GM08714 (cell line): ENCODE measurements around the gene PRR20A.
"Not testable (repeated sequence)": the region's sequence is repeated elsewhere in the genome, so short reads cannot be mapped to it uniquely, and the experiment has no call there.

Experiments
- H3K4me3 ChIP-seq: fragments of 200-500 bp; sonication (Bioruptor generic); 2 replicates; pipeline ENCODE4 v1.5.1; 2014; ENCODE audit warnings: mild to moderate bottlenecking, low read length, inconsistent platforms
- ZNF274 ChIP-seq: IDR thresholded peaks from 2 replicates; pipeline ENCODE4 v1.6.1; 2012; ENCODE audit warnings: mild to moderate bottlenecking, low read depth, low read length

PRR20A gene

DNA sequence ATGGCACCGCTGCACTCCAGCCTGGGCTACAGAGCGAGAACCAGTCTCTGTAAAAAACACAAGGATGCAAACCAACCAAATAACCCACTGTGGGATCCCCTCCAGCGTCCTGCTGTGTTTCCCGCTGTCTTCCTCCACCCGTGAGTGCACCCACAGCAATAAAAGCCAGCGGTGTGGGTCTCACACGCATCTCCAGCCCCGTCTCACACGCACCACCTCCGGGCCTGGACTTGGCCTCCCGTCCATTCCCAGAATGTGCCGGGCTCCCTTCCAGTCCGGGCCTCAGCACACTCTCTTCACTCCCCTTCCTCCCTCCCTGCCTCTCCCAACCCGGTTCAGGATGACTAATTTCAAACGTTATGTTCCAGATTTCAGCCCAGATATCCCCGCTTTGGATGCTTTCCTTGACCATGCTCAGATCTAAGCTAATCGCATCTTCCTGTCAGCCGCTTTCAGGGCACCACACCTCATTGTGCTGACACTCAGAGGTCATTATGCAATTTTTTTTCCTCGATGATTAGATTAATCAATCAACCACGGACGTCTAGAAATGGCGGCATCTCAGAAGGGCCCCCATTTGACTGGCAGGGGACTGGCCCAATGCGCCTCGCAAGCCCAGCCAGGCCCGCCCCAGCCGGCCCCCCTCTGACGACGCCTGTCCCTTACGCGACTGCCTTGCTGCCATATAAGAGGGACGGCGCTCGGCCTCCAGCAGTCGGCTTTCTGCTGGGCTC lies at the start of gene PRR20A:
Gene PRR20A (plus strand): TSS at position 684 of the 734 bp plus-strand sequence. CDS start 387 bp downstream, outside the sequence.
- not testable (repeated sequence) for H3K4me3 ChIP-seq

GRCh38 chr13:57114945-57115344 lies 25.8 kb upstream of the PRR20A start:
- H3K4me3 ChIP-seq: no peak overlapping the region
- TF ChIP-seq ZNF274: no peak

DNA sequence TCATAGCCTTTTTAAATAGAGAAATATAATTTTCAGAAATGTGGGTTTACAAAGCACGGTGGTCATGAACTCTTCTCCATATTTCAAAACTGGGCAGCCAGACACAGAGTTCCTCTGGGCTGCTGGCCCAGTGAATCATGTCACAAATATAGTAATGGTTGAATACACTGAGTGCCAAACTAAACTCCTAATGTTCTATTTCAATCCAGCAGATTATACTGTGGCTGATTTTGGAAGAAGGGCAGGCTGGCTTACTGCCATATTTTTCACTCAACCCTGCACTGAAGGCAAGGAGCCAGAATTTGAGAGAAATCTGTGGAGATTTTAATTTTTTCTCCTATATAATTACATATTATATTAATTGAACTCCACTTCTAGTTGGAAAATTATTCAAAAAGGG lies 17.0 kb upstream of the PRR20A start:
- H3K4me3 ChIP-seq: no peak overlapping the region
- no peak for TF ChIP-seq ZNF274

DNA sequence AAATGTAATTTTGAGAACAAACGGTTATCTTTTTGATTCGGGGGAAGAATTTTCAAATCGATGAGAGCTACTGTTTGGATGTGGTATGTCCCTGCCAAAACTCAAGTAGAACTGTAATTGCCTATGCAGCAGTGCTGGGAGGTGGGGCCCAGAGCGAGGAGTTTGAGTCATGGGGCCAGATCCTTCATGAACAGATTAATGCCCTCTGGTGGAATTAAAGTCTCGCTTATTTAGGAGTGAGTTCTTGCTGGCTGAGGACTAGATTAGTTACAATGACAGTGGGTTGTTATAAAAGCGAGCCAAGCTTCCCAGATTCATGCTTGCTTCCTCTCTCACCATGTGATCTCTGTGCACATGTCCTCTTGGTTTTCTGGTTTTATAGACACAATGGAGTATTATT lies 11.8 kb upstream of the PRR20A start:
- TF ChIP-seq ZNF274: no peak

DNA sequence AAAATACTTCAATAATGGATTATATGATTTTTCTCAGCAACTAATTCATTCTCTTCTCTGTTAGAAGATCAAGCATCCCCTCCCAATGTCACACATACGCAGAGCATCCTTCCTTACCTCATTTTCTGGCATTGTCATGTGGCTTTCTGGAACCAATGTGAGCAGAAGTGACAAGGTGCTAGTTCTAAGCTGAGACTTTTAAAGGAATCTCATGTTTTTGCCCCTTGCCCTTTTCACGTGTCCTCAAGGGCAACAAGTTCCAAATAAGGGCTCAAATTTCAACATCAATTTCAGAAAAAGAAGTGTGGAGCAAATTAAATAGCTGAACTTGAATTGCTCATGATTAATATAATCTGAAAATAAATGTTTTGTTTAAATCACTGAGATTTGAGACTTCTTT lies 4.6 kb upstream of the PRR20A start:
- no peak for TF ChIP-seq ZNF274

More for the DNA sequence above, 11.8 kb upstream of the PRR20A start:
- H3K4me3 ChIP-seq: no peak overlapping the region

DNA sequence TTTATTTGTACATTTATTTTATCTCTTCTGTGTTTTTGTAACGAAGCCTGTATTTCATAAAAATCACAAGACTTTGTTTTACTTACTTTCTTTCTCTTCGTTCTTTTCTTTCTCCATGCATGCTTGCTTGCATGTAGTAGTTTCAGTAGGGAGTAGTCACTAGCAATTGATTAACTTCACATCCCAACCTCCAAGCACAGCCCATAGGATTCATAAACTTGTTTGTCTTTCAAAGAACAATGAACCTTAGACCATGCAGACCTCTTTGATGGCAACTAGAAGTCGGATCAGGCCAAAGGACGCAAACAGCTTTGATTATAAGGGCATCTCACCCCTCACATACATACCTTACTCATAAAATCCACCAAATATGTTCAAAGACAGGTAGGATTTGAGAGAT lies 3.1 kb upstream of the PRR20A start:
- TF ChIP-seq ZNF274: no peak
- no peak overlapping the region for H3K4me3 ChIP-seq

More for the DNA sequence above, 4.6 kb upstream of the PRR20A start:
- H3K4me3 ChIP-seq: no peak overlapping the region

DNA sequence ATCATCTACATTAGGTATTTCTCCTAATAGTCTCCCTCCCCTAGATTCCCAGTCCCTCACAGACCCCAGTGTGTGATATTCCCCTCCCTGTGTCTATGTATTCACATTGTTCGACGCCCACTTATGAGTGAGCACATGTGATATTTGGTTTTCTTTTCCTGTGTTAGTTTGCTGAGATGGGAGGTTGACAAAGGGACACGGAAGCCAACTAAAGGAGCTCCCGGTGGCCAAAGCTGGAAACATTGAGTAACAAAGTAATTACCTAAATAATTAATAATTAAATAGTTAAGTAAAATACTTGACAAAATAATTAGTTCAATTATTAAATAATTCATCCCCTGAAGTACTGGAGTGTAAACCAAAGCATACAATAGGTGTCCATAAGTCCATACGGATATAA lies 1.7 kb upstream of the PRR20A start:
- TF ChIP-seq ZNF274: no peak

GRCh38 chr13:57139781-57140180 lies 937 bp upstream of the PRR20A start:
- H3K4me3 ChIP-seq: not testable (repeated sequence)

More for the DNA sequence above, 1.7 kb upstream of the PRR20A start:
- no peak overlapping the region for H3K4me3 ChIP-seq

DNA sequence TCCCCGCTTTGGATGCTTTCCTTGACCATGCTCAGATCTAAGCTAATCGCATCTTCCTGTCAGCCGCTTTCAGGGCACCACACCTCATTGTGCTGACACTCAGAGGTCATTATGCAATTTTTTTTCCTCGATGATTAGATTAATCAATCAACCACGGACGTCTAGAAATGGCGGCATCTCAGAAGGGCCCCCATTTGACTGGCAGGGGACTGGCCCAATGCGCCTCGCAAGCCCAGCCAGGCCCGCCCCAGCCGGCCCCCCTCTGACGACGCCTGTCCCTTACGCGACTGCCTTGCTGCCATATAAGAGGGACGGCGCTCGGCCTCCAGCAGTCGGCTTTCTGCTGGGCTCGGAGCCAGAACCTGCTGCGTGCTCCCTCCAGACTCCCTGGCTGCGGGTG lies 6.5 kb downstream of the PRR20A start, which contains the start of gene PRR20B:
Gene PRR20B (plus strand): TSS at position 301 of the 400 bp plus-strand sequence. CDS start 387 bp downstream, outside the sequence.
- not testable (repeated sequence) for H3K4me3 ChIP-seq

DNA sequence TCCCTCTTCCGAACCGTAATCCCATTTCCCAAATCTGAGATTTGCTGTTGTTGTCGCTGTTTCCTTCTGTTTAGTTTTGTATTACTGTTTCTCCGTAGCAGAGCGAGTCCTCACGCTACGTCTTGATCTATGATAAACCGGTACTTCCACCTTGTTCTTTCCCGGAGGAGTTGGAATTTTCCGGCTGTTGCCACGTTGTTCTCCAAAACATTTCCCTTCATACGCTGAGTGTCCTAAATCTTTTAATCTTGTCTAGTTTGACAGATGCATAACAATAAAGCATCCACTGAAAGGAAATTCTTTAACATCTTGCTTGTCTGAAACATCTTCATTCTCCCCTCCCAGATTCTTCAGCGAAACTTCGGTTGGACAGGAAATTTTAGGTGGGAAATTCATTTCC lies 7.4 kb downstream of the PRR20A start:
- H3K4me3 ChIP-seq: not testable (repeated sequence)

DNA sequence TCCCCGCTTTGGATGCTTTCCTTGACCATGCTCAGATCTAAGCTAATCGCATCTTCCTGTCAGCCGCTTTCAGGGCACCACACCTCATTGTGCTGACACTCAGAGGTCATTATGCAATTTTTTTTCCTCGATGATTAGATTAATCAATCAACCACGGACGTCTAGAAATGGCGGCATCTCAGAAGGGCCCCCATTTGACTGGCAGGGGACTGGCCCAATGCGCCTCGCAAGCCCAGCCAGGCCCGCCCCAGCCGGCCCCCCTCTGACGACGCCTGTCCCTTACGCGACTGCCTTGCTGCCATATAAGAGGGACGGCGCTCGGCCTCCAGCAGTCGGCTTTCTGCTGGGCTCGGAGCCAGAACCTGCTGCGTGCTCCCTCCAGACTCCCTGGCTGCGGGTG lies 13.0 kb downstream of the PRR20A start, which contains the start of gene PRR20C:
Gene PRR20C (plus strand): TSS at position 301 of the 400 bp plus-strand sequence. CDS start 387 bp downstream, outside the sequence.
- not testable (repeated sequence) for H3K4me3 ChIP-seq

- not testable (repeated sequence) for H3K4me3 ChIP-seq
These were observed 19.6 kb downstream of the PRR20A start, which contains the start of gene PRR20D for GRCh38 chr13:57160332-57160731. TSS of gene PRR20D (plus strand) at chr13:57160632. CDS start at chr13:57161019, 387 bp downstream.

DNA sequence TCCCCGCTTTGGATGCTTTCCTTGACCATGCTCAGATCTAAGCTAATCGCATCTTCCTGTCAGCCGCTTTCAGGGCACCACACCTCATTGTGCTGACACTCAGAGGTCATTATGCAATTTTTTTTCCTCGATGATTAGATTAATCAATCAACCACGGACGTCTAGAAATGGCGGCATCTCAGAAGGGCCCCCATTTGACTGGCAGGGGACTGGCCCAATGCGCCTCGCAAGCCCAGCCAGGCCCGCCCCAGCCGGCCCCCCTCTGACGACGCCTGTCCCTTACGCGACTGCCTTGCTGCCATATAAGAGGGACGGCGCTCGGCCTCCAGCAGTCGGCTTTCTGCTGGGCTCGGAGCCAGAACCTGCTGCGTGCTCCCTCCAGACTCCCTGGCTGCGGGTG lies 26.2 kb downstream of the PRR20A start, which contains the start of gene PRR20E:
Gene PRR20E (plus strand): TSS at position 301 of the 400 bp plus-strand sequence. CDS start 387 bp downstream, outside the sequence.
- not testable (repeated sequence) for H3K4me3 ChIP-seq

- H3K4me3 ChIP-seq: no peak overlapping the region
- no peak for TF ChIP-seq ZNF274
These were observed 50.9 kb downstream of the PRR20A start for GRCh38 chr13:57191667-57192066.
